Measurements from ENCODE around the gene NTM. TPM values are rescaled to one million over a fixed set of nuclear protein-coding genes. Genes with fewer than 3 reads are reported as not detected.
"Not testable (repeated sequence)": the region's sequence is repeated elsewhere in the genome, so short reads cannot be mapped to it uniquely, and the experiment has no call there.

The NTM gene
- total RNA-seq, 1 experiment from 2014 or later: 9.9 TPM

DNA sequence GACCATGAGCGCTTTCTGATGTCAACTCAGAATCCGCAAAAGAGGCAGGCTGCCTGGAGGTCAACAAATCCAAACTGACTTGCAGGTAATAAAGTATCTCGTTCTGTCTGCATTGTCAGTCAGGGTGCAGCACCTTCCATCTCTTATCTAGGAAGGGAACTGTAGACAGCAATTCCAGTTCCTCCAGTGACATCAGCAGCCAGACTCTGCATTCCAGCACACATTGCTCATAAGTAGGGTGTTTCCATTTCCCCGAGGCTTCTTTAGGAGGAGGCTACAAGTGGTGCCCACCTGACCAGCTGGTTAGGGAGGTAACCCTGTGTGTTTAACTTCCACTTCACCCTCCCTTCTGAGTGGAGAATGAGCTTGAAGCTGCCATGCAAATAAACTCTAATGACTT, 53.3 kb downstream of the NTM start:
- Histone ChIP-seq H3K79me2 (ENCODE audit: insufficient read depth, low read length) (no peaks in the 10 kb centered on the region), H3K27ac (ENCODE audit: insufficient read length, low read depth, low read length) (no peak overlapping the region), H4K5ac (ENCODE audit: insufficient read length, low read depth, low read length) (no peak overlapping the region), H3K79me1 (ENCODE audit: insufficient read depth, low read depth, low read length, poor library complexity, severe bottlenecking) (no peaks in the 10 kb centered on the region), H3K4me1 (ENCODE audit: insufficient read depth, low read length) (no peaks in the 10 kb centered on the region), H3K9me3 (ENCODE audit: control insufficient read depth, low read depth, low read length) (no peaks in the 10 kb centered on the region), H3K4ac (ENCODE audit: low read depth, low read length) (no peak overlapping the region), H4K91ac (ENCODE audit: insufficient read length, low read depth, low read length) (no peak overlapping the region), H3K23ac (ENCODE audit: insufficient read length, low read depth, low read length) (no peak overlapping the region), H2BK15ac (ENCODE audit: low read depth, low read length) (no peak overlapping the region), H2AFZ (ENCODE audit: low read length) (no peak overlapping the region), H3K23me2 (ENCODE audit: insufficient read length, low read depth, low read length, poor library complexity, severe bottlenecking) (no peaks in the 10 kb centered on the region), H3K56ac (ENCODE audit: insufficient read length, low read depth, low read length) (no peak overlapping the region), H4K8ac (replicated peaks; ENCODE audit: insufficient read length, low read depth, low read length) (no peak overlapping the region), H3K4me2 (ENCODE audit: insufficient read depth, insufficient read length, low read length) (no peak overlapping the region), H2BK20ac (ENCODE audit: low read depth, low read length, poor library complexity, severe bottlenecking) (no peak overlapping the region), H2AK5ac (ENCODE audit: insufficient read length, low read length) (no peak overlapping the region), H3K14ac (ENCODE audit: insufficient read depth, low read length) (no peak overlapping the region), H3T11ph (ENCODE audit: low read length) (no peak overlapping the region), H2BK12ac (ENCODE audit: insufficient read length, low read depth, low read length) (no peak overlapping the region), H2BK120ac (ENCODE audit: low read depth, low read length, poor library complexity, severe bottlenecking) (no peak overlapping the region), H3K18ac (ENCODE audit: insufficient read length, low read depth, low read length) (no peak overlapping the region), H3K9ac (ENCODE audit: extremely low read depth, insufficient read length, low read length) (no peak overlapping the region), H4K20me1 (ENCODE audit: control insufficient read depth, insufficient read depth, insufficient read length) (no peaks in the 10 kb centered on the region), H3K27me3 (ENCODE audit: insufficient read depth, low read length) (no peaks in the 10 kb centered on the region), H2BK5ac (ENCODE audit: insufficient read length, low read length) (no peak overlapping the region)
- Mint-ChIP-seq H3K4me3 (no peak overlapping the region), H3K27me3 (ENCODE audit: low read depth) (no peaks in the 10 kb centered on the region), H3K36me3 (ENCODE audit: insufficient read depth in 1 of 3, low read depth in 3 of 3) (no peaks in the 10 kb centered on the region; a peak in 1 of 7 replicates), H3K9me3 (no peaks in the 10 kb centered on the region), H3K27ac (no peak overlapping the region), H3K4me1 (peaks cover 3 to 8% of the 10 kb centered on the region in 2 experiments; a peak in 1 of 4 replicates)
- WGBS (ENCODE audit: extremely low coverage, insufficient read length, low lambda C conversion rate): no CpG with 5 or more reads among the region's 4 CpGs
- TF ChIP-seq, protein P1, sequence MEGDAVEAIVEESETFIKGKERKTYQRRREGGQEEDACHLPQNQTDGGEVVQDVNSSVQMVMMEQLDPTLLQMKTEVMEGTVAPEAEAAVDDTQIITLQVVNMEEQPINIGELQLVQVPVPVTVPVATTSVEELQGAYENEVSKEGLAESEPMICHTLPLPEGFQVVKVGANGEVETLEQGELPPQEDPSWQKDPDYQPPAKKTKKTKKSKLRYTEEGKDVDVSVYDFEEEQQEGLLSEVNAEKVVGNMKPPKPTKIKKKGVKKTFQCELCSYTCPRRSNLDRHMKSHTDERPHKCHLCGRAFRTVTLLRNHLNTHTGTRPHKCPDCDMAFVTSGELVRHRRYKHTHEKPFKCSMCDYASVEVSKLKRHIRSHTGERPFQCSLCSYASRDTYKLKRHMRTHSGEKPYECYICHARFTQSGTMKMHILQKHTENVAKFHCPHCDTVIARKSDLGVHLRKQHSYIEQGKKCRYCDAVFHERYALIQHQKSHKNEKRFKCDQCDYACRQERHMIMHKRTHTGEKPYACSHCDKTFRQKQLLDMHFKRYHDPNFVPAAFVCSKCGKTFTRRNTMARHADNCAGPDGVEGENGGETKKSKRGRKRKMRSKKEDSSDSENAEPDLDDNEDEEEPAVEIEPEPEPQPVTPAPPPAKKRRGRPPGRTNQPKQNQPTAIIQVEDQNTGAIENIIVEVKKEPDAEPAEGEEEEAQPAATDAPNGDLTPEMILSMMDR (conservative IDR thresholded peaks at IDR 0.05): no peak
- no peak for DNase-seq

DNA sequence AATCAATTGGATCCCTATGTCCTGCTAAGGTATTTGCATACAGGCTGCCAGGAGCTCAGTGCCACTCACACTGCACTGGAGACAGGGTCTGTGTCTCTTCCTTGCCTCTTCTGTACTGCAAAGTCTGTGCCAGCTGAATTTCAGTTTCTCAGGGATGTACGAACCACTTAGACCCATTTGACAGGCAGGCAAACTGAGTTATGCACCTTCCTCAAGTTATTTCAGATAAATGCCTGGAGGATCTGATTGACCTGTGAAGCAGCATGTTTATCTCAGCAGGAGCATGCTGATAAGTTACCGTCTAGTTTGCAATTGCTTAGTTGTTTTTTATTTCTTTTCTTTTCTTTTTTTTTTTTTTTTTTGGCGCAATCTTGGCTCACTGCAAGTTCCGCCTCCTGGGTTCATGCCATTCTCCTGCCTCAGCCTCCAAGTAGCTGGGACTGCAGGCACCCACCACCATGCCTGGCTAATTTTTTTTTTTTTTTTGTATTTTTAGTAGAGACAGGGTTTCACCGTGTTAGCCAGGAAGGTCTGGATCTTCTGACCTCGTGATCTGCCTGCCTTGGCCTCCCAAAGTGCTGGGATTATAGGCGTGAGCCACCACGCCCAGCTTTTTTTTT, 54.0 kb downstream of the NTM start:
- not testable (repeated sequence) for H2BK20ac ChIP-seq (ENCODE audit: low read depth, low read length, poor library complexity, severe bottlenecking); H3K9me3 Mint-ChIP-seq; H3K79me1 ChIP-seq (ENCODE audit: insufficient read depth, low read depth, low read length, poor library complexity, severe bottlenecking); H2AK5ac ChIP-seq (ENCODE audit: insufficient read length, low read length); H3K56ac ChIP-seq (ENCODE audit: insufficient read length, low read depth, low read length); H3K79me2 ChIP-seq (ENCODE audit: insufficient read depth, low read length); H4K8ac ChIP-seq (replicated peaks; ENCODE audit: insufficient read length, low read depth, low read length); H2BK12ac ChIP-seq (ENCODE audit: insufficient read length, low read depth, low read length); H3K9ac ChIP-seq (ENCODE audit: extremely low read depth, insufficient read length, low read length); H3K23me2 ChIP-seq (ENCODE audit: insufficient read length, low read depth, low read length, poor library complexity, severe bottlenecking); H3K4me1 Mint-ChIP-seq; H4K5ac ChIP-seq (ENCODE audit: insufficient read length, low read depth, low read length); H3K4me3 Mint-ChIP-seq; H3K9me3 ChIP-seq (ENCODE audit: control insufficient read depth, low read depth, low read length); H4K91ac ChIP-seq (ENCODE audit: insufficient read length, low read depth, low read length); H3K4ac ChIP-seq (ENCODE audit: low read depth, low read length); H2AFZ ChIP-seq (ENCODE audit: low read length); H2BK5ac ChIP-seq (ENCODE audit: insufficient read length, low read length); H3K27me3 ChIP-seq (ENCODE audit: insufficient read depth, low read length); H4K20me1 ChIP-seq (ENCODE audit: control insufficient read depth, insufficient read depth, insufficient read length); H3K18ac ChIP-seq (ENCODE audit: insufficient read length, low read depth, low read length); H3K14ac ChIP-seq (ENCODE audit: insufficient read depth, low read length); H2BK15ac ChIP-seq (ENCODE audit: low read depth, low read length); H3K27me3 Mint-ChIP-seq (ENCODE audit: low read depth); DNase-seq; H3K27ac Mint-ChIP-seq; H3K27ac ChIP-seq (ENCODE audit: insufficient read length, low read depth, low read length); H3K4me1 ChIP-seq (ENCODE audit: insufficient read depth, low read length); H2BK120ac ChIP-seq (ENCODE audit: low read depth, low read length, poor library complexity, severe bottlenecking); H3K23ac ChIP-seq (ENCODE audit: insufficient read length, low read depth, low read length); H3K36me3 Mint-ChIP-seq (ENCODE audit: insufficient read depth in 1 of 3, low read depth in 3 of 3); H3T11ph ChIP-seq (ENCODE audit: low read length); H3K4me2 ChIP-seq (ENCODE audit: insufficient read depth, insufficient read length, low read length)
- no CpG with 5 or more reads among the region's 8 CpGs for WGBS (ENCODE audit: extremely low coverage, insufficient read length, low lambda C conversion rate)
